Measurements from ENCODE around the gene CHRNB4. TPM values are rescaled to one million over a fixed set of nuclear protein-coding genes. Genes with fewer than 3 reads are reported as not detected.

The CHRNB4 gene
- total and polyA plus RNA-seq, 10 donors, result 0.07 to 1.1 (median 0.26) TPM

GRCh38 chr15:78681281-78682003, 40.4 kb upstream of the CHRNB4 start:
- Histone ChIP-seq H3K9me3 (no peaks in the 10 kb centered on the region), H3K4me3 (no peak overlapping the region), H3K27me3 (replicated peaks in 1 of 7) (no peaks in the 10 kb centered on the region), H3K36me3 (no peaks in the 10 kb centered on the region), H3K27ac (no peak overlapping the region), H3K4me1 (peaks cover 0 to 37% (median 8%) of the 10 kb centered on the region in 6 donors)
- intact Hi-C loops (cut with DNase I; ENCODE audit: low total_unique reads), result no loop called here
- peak; percentile 27 for DNase-seq
- 64 to 75% (median 73%) methylated on average over 7 to 8 of the region's 8 CpGs for WGBS, 5 donors
- TF ChIP-seq POLR2A (IDR thresholded peaks at IDR 0.05), result no peak
- no peak for TF ChIP-seq CTCF (IDR thresholded peaks at IDR 0.05 in 8 of 11, conservative IDR thresholded peaks at IDR 0.05 in 3 of 11)
- no peak for TF ChIP-seq POLR2AphosphoS5 (IDR thresholded peaks at IDR 0.05)

DNA sequence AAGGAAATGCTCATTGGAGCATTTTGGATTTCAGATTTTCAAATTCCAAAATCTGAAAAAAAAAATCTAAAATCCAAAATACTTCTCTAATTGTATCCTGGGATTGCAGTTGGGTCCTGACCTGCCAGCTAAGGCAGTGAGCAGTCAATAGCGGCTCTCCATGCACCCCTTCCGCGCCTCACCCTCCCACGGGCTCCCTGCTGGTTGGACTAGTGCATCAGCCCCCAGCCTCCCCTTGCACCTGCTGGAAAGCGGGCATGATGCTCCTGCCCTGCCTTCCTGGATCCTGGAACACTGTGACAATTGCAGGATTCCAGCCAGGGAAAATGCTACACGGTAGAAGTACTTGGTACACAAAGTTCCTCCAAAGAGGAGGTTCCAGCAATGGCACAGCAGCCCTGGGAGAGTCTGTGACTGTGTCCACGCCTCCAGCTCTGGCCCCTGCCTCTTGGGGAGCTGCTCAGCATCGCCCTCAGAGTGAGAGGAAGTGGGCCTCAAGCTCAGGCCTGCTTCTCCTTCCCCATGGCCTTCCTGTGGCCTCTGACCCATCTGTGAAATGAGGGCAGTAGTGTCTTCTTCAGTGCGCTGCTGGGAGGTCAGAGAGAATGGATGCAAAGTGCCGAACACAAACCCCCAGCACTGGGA, 39.5 kb upstream of the CHRNB4 start:
- Histone ChIP-seq H3K4me1 (peaks cover 0 to 30% (median 4%) of the 10 kb centered on the region in 6 donors), H3K27me3 (replicated peaks in 1 of 7) (no peaks in the 10 kb centered on the region), H3K36me3 (no peaks in the 10 kb centered on the region), H3K27ac (no peak overlapping the region), H3K4me3 (no peak overlapping the region), H3K9me3 (no peaks in the 10 kb centered on the region)
- peak; percentile 71 for DNase-seq
- no peak for TF ChIP-seq POLR2A (IDR thresholded peaks at IDR 0.05)
- peak in 1 of 3 donors; percentile 16 for TF ChIP-seq POLR2AphosphoS5 (IDR thresholded peaks at IDR 0.05)
- no peak for TF ChIP-seq CTCF (IDR thresholded peaks at IDR 0.05 in 8 of 11, conservative IDR thresholded peaks at IDR 0.05 in 3 of 11)
- intact Hi-C loops (cut with DNase I; ENCODE audit: low total_unique reads), result no loop called here
- WGBS, 5 donors, result 67 to 86% (median 80%) methylated on average over 6 to 10 of the region's 10 CpGs

DNA sequence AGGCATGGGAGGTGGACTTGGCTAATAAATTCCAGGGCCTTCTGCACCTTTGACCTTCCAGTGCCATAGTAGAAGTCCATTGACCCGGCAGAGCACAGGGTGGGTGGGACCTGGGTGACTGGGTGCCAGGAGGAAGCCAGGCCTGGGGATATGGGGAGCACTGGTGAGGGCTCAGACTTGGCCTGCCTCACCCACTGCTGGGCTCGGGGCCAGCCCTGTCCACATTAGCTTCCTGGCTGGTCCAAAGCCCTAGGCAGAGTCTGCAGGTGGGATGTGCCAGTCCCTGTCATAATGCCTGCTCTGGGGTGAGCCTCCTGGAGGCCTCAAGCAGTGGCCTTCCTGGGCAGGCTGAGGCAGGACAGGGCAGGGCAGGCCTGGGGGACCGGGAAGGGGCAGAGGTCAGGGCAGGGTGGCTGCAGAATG, 38.1 kb upstream of the CHRNB4 start:
- Histone ChIP-seq H3K36me3 (no peaks in the 10 kb centered on the region), H3K4me1 (peaks cover 0 to 23% (median 0%) of the 10 kb centered on the region in 6 donors), H3K27me3 (replicated peaks in 1 of 7) (no peaks in the 10 kb centered on the region), H3K4me3 (no peak overlapping the region), H3K9me3 (no peaks in the 10 kb centered on the region), H3K27ac (no peak overlapping the region)
- peak; percentile 39 for DNase-seq
- intact Hi-C loops (cut with DNase I; ENCODE audit: low total_unique reads), result no loop called here
- WGBS, 5 donors, result 60 to 81% (median 71%) methylated on average over 3 of the region's 3 CpGs
- TF ChIP-seq CTCF (IDR thresholded peaks at IDR 0.05 in 8 of 11, conservative IDR thresholded peaks at IDR 0.05 in 3 of 11) (no peak), POLR2A (IDR thresholded peaks at IDR 0.05) (no peak), POLR2AphosphoS5 (IDR thresholded peaks at IDR 0.05) (no peak)

DNA sequence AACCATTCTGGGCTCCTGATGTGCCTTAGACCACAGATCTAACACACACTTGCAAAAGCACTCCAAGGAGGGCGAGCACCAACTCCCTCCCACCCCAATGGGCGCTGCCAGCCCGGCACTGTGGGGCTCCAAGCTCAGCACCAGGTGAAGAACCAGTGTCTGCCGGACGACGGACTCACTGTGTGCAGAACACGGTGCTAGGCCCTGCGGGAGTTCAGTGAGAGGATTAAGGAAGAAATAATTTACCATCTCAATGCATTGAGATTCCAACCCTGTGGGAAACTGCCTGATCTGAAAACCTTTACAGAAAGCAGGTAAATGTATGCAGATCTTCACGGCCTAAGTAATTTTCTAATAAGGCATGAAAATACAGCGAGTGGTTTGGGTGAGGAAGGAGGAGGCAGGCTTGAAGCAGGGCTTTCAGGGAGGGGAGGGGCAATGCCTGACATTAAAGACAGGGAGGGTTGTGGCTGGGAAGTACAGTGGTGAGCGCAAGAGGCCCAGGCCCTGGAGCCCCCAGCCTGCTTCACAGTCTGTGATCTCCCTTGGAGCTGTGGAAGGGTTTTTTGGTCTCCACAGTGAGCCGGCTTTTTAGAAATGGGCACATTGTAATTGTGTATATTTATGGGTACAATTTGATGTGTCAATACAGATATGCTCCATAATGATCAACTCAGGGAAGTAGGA, 35.6 kb upstream of the CHRNB4 start:
- Histone ChIP-seq H3K36me3 (no peaks in the 10 kb centered on the region), H3K27me3 (replicated peaks in 1 of 7) (no peaks in the 10 kb centered on the region), H3K9me3 (peaks cover 0 to 5% (median 0%) of the 10 kb centered on the region in 8 donors), H3K4me1 (peaks cover 0 to 34% (median 15%) of the 10 kb centered on the region in 6 donors), H3K4me3 (no peak overlapping the region), H3K27ac (no peak overlapping the region)
- TF ChIP-seq POLR2AphosphoS5 (IDR thresholded peaks at IDR 0.05) (no peak), POLR2A (IDR thresholded peaks at IDR 0.05) (no peak), CTCF (IDR thresholded peaks at IDR 0.05 in 8 of 11, conservative IDR thresholded peaks at IDR 0.05 in 3 of 11) (no peak)
- DNase-seq, result peak; percentile 56
- 87 to 98% (median 95%) methylated on average over 12 of the region's 12 CpGs for WGBS, 5 donors
- intact Hi-C loops (cut with DNase I; ENCODE audit: low total_unique reads), result no loop called here

Measured in spleen (tissue), 11 donors.